Stimulated activated CD4-positive, alpha-beta T cell treated with anti-CD3 and anti-CD28 coated beads, TNF-alpha, amount 100 ng/mL, for 1 hour (primary cell): ENCODE measurements around the gene DLEU7.

Source experiments
- DNase-seq, 3 donors: peaks; one replicate each; pipeline ENCODE4 v3.0.0-alpha.2; 2020; ENCODE audit warnings: low read depth in 3 of 3, low spot score in 1 of 3

Gene DLEU7

GRCh38 chr13:50843257-50844083 lies at the start of gene DLEU7:
TSS of gene DLEU7 (minus strand) at chr13:50843692. CDS start at chr13:50843646, 46 bp downstream.
- DNase-seq = no peak

GRCh38 chr13:50892210-50892944 lies 48.9 kb upstream of the DLEU7 start:
- DNase-seq = no peak

GRCh38 chr13:50891206-50891605 lies 47.7 kb upstream of the DLEU7 start:
- DNase-seq = no peak

- DNase-seq = no peak
Measured at GRCh38 chr13:50889317-50889716, 45.8 kb upstream of the DLEU7 start.

DNA sequence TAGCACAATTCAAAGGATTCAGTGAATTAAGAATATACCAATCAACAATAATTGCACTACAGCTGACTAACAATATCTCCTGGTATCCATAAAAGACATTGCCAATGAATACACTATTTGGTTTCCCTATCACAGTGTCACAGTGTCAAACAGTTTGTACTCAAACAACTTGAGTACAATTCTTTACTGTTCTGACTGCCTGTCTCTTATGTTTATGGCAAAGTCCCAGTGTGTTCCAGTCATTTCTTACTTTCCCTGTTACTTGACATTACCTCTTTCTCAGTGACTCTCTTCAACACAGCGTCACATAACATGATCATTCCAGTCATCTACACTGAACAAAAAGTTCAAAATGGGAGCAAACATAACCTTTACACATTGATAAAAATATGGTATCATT lies 44.9 kb upstream of the DLEU7 start:
- DNase-seq = no peak

GRCh38 chr13:50887151-50887550 lies 43.7 kb upstream of the DLEU7 start:
- no peak for DNase-seq

GRCh38 chr13:50884265-50884664 lies 40.8 kb upstream of the DLEU7 start:
- DNase-seq = no peak

- no peak for DNase-seq
Measured at GRCh38 chr13:50883728-50884127, 40.2 kb upstream of the DLEU7 start.

GRCh38 chr13:50882816-50883435 lies 39.4 kb upstream of the DLEU7 start:
- DNase-seq = no peak

DNA sequence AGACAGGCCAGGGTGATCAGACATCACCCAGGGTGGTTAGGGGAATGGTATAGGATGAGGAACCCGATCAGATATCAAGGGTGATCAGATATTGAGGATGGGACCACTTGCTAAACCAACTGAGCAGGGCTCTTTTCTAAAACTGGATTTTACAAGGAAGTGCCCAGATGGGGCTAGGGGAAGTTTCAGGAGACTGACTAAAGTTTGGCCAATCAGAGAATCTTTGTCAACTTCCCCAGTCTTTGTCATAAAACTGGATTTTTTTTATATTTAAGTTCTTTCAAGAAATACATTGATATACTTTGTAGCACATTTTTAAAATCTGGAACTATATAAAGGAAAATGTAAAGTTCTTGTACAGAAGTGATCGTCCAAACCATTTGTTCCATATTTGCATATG lies 30.5 kb upstream of the DLEU7 start:
- DNase-seq = no peak

DNA sequence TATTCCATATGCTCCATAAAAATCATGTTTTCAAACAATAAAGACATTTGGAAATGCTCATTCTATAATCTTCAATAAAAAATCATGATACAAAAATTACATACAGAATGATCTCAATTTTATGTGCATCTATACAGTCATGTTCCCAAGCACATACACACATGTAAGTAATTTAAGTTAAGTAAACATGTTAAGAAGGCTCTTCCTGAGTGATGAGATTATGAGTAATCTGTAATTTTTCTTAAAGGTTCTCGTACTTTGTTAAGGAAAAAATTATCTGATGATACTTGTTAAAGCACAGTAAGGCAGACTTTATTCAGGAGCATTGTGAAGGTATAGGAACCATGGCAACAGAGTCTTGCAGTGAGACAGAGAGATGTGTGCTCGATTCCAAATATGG lies 30.0 kb upstream of the DLEU7 start:
- DNase-seq = no peak

DNA sequence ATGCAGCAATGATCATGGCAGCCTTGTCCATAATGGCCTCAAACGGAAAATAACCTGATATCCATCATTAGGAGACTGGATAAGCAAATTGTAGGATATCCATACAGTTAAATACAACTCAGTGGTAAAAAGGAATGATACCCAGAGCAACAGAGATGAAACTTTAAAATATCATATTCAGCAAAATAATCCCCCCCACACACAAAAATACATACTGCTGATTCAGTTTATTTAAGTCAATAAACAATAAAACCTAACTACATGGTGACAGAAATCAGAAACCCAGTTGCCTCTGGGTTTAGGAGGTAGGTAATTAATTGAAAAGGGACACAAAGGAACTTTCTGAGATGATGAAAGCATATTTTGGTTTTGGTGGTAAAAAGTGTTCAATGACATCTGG lies 27.9 kb upstream of the DLEU7 start:
- no peak for DNase-seq

DNA sequence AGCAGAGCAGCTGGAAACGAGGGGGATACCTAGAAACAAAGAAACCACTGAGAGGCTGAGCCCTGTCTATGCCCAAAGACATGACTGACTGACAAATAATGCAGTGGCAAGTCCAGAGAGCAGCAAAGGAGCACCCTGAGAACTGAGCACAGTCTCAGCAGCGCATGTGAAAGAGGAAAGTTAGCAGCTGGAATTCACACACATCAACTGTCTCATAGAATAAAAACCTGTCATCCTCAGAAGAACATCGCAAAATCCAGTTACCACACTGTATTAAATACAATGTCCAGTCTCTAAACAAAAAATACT lies 24.1 kb upstream of the DLEU7 start:
- no peak for DNase-seq

- DNase-seq = no peak
Measured at GRCh38 chr13:50866817-50867636, 23.5 kb upstream of the DLEU7 start.

DNA sequence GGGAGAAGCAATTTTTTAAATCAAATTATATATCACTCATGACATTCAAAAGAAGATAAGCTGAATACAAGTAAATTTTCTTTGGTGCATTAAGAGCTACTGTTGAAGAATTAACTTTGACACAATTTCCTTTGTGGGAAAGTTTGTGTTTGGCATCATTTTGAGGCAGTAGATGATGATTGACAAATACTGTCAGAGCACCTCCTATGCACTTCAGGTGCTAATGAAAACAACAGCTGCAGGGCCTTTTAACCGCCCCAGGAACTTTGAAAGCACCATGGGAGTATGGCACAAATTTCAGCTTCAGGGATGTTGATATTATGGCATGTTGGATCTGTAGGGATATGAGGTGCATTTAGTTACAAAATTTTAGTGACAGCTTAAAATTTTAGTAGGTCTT lies 21.0 kb upstream of the DLEU7 start:
- DNase-seq = no peak

DNA sequence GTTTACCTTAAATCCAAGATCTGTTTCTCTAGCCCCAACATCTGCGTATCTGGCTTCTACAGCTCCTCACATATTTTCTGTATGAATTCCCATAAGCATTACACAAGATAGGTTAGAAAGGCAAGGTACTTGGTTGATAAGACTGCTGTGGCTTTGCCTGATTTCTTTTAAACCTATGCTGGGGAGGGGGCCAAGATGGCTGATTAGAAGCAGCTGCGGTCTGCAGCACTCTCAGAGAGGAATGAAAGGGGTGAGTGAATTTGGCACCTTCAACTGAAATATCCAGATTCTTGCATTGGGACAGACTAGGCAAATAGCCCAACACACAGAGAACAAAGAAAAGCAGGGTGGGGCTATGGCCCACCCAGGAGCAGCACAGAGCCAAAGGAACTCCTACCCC lies 12.2 kb upstream of the DLEU7 start:
- no peak for DNase-seq

DNA sequence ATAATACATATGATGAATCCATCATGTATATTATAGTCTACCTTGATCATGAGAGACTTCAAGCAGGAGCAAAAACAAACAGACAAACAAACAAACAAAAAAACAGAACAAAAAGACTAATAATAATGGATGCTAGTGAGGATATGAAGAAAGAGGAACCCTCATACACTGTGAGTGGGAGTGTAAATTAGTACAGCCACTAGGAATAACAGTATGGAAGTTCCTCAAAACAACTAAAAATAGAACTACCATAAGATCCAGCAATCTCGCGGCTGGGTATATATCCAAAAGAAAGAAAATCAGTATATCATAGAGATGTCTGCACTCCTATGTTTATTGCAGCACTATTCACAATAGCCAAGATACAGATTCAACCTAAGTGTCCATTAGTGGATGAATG lies 7.0 kb upstream of the DLEU7 start:
- no peak for DNase-seq

- no peak for DNase-seq
Measured at GRCh38 chr13:50847501-50847900, 4.0 kb upstream of the DLEU7 start.

GRCh38 chr13:50846861-50847475 lies 3.5 kb upstream of the DLEU7 start:
- no peak for DNase-seq

GRCh38 chr13:50845211-50845610 lies 1.7 kb upstream of the DLEU7 start:
- DNase-seq = no peak
